Activated naive CD4-positive, alpha-beta T cell treated with anti-CD3 and anti-CD28 coated beads, Interleukin-2, amount 50 U/mL, for 72 hours (primary cell): ENCODE measurements around the gene FARP1. TPM values are rescaled to one million over a fixed set of nuclear protein-coding genes. Genes with fewer than 3 reads are reported as not detected.
"Not testable (repeated sequence)": the region's sequence is repeated elsewhere in the genome, so short reads cannot be mapped to it uniquely, and the experiment has no call there.

Source experiments
- ATAC-seq, 2 donors: fragments of 150-1000 bp; cut with Tn5 transposase; 2 replicates each; pipeline ENCODE4 v1.10.0; 2021; ENCODE audit warnings: mild to moderate bottlenecking in 2 of 2, moderate library complexity in 2 of 2
- DNase-seq, 2 donors: peaks; one replicate each; pipeline ENCODE4 v3.0.0; 2021 to 2022; ENCODE audit warnings: low spot score in 2 of 2
- H3K27ac Mint-ChIP-seq, 2 donors: one replicate each; pipeline ENCODE4 v1.8.0; 2022; ENCODE audit warnings: mild to moderate bottlenecking in 2 of 2, mixed read lengths in 2 of 2
- H3K36me3 Mint-ChIP-seq, 2 donors: one replicate each; pipeline ENCODE4 v1.8.0; 2022; ENCODE audit warnings: mixed read lengths in 2 of 2
- H3K9me3 Mint-ChIP-seq, 2 donors: one replicate each; pipeline ENCODE4 v1.8.0; 2022; ENCODE audit warnings: mixed read lengths in 2 of 2
- total RNA-seq, 2 donors: library from RNA; stranded (reverse); gene quantifications; one replicate each; pipeline ENCODE4 v1.2.3, GENCODE V29; 2022

The FARP1 gene
- total RNA-seq, 2 donors from 2014 or later = 0.58 to 0.61 TPM

- no peaks in the 10 kb centered on the region for H3K9me3 Mint-ChIP-seq
- no peaks in the 10 kb centered on the region for H3K36me3 Mint-ChIP-seq
- no peak overlapping the region for H3K27ac Mint-ChIP-seq
- no peak for DNase-seq
- ATAC-seq = no peak
Observed at GRCh38 chr13:98251708-98252107, 108.8 kb downstream of the FARP1 start.

DNA sequence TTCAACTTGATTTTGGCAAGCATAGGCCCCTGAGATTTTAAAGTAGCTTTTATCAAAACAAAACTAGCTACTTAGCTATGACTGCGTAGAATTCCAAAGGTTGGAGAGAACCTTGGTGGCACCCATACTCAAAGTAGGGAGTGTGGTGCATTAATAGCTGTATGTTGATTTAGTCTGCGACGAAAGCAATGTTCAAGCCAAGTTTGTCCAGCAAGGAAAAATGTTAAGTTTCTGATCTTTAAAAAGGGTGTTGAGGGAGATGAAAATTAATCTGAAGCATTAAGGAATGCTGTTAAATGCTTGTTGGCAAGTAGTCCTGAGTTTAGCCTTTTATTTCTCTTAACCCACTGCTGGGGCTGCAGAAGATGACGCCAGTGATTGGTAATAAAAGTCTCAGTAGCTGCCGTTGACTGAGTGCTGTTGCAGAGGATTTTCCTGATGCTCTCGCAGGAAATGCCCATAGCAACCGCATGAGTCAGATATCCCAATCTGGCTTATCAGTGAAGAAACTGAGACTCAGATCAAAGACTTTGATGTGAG, 110.1 kb downstream of the FARP1 start:
- ATAC-seq = no peak
- H3K9me3 Mint-ChIP-seq = no peaks in the 10 kb centered on the region
- no peaks in the 10 kb centered on the region for H3K36me3 Mint-ChIP-seq
- no peak overlapping the region for H3K27ac Mint-ChIP-seq
- no peak for DNase-seq

- DNase-seq (no peak), ATAC-seq (no peak)
- H3K36me3 Mint-ChIP-seq = no peaks in the 10 kb centered on the region
- H3K27ac Mint-ChIP-seq = no peak overlapping the region
- no peaks in the 10 kb centered on the region for H3K9me3 Mint-ChIP-seq
Observed at GRCh38 chr13:98253526-98253925, 110.6 kb downstream of the FARP1 start.

- no peak for ATAC-seq
- no peak overlapping the region for H3K27ac Mint-ChIP-seq
- no peaks in the 10 kb centered on the region for H3K9me3 Mint-ChIP-seq
- DNase-seq = no peak
- H3K36me3 Mint-ChIP-seq = no peaks in the 10 kb centered on the region
Observed at GRCh38 chr13:98254513-98254912, 111.6 kb downstream of the FARP1 start.

DNA sequence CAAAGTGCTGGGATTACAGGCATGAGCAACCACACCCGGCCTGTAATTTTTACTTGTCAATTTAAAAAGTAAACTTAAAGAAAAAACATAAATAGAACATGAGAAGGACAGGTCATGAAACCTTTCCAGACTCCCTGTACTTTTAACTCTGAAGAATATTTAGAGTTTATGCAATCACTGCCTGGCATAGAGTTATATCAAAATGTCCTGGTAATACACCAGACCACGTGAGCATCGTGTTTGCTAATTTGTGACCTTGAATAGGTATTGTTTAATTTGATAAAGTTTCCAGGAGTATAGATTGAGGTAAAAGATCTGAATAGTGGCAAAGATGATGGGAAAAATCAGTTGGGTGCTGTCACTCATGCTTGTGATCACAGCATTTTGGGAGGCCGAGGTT, 115.3 kb downstream of the FARP1 start:
- Mint-ChIP-seq H3K9me3 (no peaks in the 10 kb centered on the region), H3K27ac (no peak overlapping the region), H3K36me3 (no peaks in the 10 kb centered on the region)
- ATAC-seq (no peak), DNase-seq (no peak)

DNA sequence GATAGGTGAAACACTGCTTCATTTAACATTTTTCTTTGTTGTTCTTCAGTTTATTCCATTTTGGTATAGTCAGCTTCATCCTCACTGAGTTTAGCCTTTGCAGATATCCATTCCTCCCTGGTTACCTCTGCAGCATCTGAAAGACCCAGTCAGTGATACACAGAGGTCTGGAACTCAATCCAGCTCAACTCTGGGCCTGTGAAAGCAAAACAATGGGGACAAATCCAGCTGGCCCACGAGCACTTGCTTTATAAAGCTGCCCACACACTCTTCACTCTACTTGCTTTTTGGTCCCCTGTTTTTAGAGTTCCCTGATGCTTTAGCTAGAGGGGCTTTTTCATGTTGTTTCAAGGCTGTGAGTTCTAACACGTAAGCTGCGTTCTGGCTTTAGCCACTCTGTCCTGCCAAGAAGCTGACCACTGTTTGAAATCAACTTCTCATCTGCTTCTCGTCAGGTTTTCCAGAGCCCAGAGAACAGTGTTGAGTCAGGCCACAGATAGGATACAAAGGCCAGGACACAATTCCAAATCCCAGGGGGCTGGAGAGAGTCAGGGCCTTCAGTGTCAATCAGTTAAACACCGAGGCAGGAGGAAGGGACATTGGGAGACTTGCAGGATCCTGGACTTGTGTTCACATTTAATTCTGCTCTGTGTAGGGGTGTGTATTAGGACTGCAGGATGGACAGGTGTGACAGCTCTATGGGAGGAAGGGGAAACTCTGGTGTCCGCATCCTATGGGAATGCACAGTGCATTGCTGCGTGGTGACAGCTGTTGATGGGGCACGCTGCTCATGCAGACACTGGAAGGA, 117.7 kb downstream of the FARP1 start:
- Mint-ChIP-seq H3K9me3 (no peaks in the 10 kb centered on the region), H3K36me3 (no peaks in the 10 kb centered on the region), H3K27ac (no peak overlapping the region)
- ATAC-seq (no peak), DNase-seq (no peak)

- DNase-seq = no peak
- ATAC-seq = no peak
- no peaks in the 10 kb centered on the region for H3K36me3 Mint-ChIP-seq
Observed at GRCh38 chr13:98261165-98261702, 118.3 kb downstream of the FARP1 start.

DNA sequence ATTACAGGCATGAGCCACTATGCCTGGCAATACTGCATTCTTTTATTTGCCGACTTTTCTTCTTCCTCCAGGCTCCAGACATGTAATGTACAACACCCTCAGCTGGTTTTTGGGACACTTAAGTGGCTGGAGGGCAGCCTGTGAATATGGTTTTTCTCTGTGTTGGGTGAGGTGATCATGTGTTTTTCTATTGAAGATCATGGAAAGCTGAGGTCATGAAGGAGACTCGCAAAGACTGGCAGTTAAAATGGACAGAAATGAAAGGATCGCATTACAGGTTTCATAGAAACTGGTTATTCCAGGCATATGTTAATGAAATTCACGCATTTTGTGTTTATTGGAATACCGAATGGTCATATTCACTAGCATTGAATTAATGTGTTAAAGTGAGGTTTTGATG, 119.4 kb downstream of the FARP1 start:
- no peaks in the 10 kb centered on the region for H3K36me3 Mint-ChIP-seq
- no peak overlapping the region for H3K27ac Mint-ChIP-seq
- ATAC-seq (no peak), DNase-seq (no peak)
- no peaks in the 10 kb centered on the region for H3K9me3 Mint-ChIP-seq

More at GRCh38 chr13:98261165-98261702, 118.3 kb downstream of the FARP1 start:
- H3K9me3 Mint-ChIP-seq = no peaks in the 10 kb centered on the region
- H3K27ac Mint-ChIP-seq = no peak overlapping the region

DNA sequence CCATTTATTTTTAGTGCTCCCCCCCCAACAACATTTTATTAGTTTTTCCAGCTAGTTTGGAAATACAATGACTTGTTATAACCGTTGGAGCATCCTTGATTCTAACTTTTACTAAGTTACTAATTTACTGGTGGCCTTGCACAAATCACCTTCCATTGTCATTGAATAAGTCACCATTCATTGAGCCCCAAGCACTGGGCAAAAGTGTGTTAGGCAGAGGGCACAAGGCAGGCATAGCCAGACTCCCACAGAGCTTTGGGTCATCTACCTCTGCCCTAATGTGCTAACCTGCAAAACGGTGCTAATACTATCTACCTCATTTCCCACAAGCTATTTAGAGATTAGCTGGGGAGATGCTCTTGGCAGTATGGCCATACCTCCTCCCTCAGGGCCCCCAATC, 120.9 kb downstream of the FARP1 start:
- ATAC-seq = no peak
- H3K9me3 Mint-ChIP-seq = no peaks in the 10 kb centered on the region
- no peak overlapping the region for H3K27ac Mint-ChIP-seq
- H3K36me3 Mint-ChIP-seq = no peaks in the 10 kb centered on the region
- DNase-seq = no peak

DNA sequence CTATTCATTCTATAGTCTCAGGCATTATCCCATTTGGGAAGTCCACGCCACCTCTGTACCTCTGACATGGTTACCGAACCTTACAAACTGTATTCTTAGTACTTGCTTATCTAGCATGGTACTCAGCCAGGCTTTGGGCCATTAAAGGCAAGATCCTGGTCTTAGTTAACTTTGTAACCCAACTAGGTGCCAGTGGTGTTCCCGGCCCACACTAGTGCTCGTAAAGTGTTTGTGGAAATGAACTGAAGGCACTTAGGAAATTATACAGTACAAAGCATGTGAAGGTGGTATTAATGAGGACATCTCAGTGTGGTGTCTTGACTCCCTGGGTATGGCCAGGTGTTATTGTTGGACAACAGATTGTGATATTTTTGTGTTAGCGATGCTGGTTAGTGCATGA, 122.0 kb downstream of the FARP1 start:
- ATAC-seq = no peak
- H3K36me3 Mint-ChIP-seq = no peaks in the 10 kb centered on the region
- no peaks in the 10 kb centered on the region for H3K9me3 Mint-ChIP-seq
- no peak for DNase-seq
- H3K27ac Mint-ChIP-seq = no peak overlapping the region

- ATAC-seq (no peak), DNase-seq (no peak)
- Mint-ChIP-seq H3K27ac (no peak overlapping the region), H3K36me3 (no peaks in the 10 kb centered on the region), H3K9me3 (no peaks in the 10 kb centered on the region)
Observed at GRCh38 chr13:98265692-98266551, 123.0 kb downstream of the FARP1 start.

DNA sequence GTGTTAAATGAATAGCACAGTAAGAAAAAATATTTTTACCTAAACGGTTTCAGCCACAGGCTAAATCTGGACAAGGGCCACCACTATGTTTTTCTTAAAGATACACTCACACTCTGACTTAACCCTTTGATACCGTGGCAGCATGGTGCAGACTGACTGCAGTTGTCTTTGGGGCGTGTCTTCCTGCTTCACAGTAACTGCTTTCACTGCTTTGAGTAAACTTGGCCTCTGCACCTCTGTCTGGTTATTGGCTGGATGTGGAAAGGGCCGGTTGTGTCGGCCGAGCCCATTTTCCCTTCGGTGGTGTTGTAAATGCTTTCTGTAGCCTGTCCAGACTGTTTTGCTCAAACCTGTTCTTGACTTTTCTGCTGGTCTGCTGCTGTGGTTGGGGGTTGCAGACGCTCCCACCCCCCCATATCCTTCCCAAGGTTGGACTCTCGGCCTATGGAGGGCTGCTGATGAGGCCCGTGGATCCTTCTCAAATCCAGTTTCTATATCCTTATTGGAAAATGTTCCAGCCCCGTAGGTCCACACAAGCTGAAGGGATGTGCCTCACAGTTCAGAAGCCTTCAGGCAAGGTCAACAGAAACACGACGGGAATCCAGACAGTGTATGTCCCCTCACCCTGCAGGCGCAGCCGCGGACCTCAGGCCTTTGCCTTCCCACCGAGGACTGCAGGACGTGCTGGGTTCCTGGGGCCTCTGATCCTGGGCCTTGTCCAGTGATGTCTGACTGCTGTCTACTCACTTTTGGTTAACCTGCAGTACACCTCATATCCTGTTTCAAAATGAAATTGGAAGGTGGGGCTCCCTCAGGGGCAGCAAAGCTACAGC, 124.4 kb downstream of the FARP1 start:
- Mint-ChIP-seq H3K36me3 (no peaks in the 10 kb centered on the region), H3K9me3 (no peaks in the 10 kb centered on the region), H3K27ac (no peak overlapping the region)
- no peak for DNase-seq
- ATAC-seq = no peak

DNA sequence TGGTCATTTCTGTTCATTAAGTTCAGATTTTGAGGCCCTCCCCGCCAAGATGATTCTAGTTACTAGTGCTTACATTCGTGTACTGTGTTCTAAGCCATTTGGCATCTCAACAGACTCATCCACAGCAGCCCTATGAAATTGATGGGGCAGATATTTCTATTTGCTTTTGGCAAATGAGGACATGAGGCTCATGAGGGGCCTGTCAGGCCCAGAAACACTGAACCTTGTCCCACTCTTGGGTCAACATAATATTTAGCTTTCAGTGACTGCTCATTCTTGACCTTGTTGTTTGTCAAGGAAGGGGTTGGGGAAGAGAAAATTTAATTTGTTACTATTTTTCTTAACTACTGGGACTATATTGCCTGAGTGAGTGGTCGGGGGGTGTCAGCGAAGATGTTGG, 126.5 kb downstream of the FARP1 start:
- H3K27ac Mint-ChIP-seq = no peak overlapping the region
- H3K9me3 Mint-ChIP-seq = no peaks in the 10 kb centered on the region
- DNase-seq (no peak), ATAC-seq (no peak)
- no peaks in the 10 kb centered on the region for H3K36me3 Mint-ChIP-seq

GRCh38 chr13:98270819-98271218, 127.9 kb downstream of the FARP1 start:
- ATAC-seq = no peak
- DNase-seq = no peak
- H3K9me3 Mint-ChIP-seq = no peaks in the 10 kb centered on the region
- no peak overlapping the region for H3K27ac Mint-ChIP-seq
- H3K36me3 Mint-ChIP-seq = no peaks in the 10 kb centered on the region

DNA sequence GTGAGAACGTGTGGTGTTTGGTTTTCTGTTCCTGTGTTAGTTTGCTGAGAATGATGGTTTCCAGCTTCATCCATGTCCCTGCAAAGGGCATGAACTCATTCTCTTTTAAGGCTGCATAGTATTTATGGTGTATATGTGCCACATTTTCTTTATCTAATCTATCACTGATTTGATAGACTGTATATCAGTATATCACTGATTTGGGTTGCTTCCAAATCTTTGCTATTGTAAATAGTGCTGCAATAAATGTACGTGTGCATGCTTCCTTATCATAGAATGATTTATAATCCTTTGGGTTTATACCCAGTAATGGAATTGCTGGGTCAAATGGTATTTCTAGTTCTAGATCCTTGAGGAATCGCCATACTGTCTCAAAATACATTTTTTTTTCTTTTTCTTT, 128.8 kb downstream of the FARP1 start:
- H3K9me3 Mint-ChIP-seq, H3K36me3 Mint-ChIP-seq, H3K27ac Mint-ChIP-seq, DNase-seq, ATAC-seq: not testable (repeated sequence)

GRCh38 chr13:98272549-98272948, 129.7 kb downstream of the FARP1 start:
- H3K27ac Mint-ChIP-seq = no peak overlapping the region
- ATAC-seq (no peak), DNase-seq (no peak)
- no peaks in the 10 kb centered on the region for H3K9me3 Mint-ChIP-seq
- H3K36me3 Mint-ChIP-seq = no peaks in the 10 kb centered on the region
